DND-41 (cell line): ENCODE measurements around the gene UIMC1.

Experiments used
- CTCF ChIP-seq: IDR thresholded peaks from 2 replicates; pipeline ENCODE4 v1.5.1; 2012; ENCODE audit warnings: borderline replicate concordance, low read length, moderate library complexity, mild to moderate bottlenecking; ENCODE audit not compliant: poor library complexity, severe bottlenecking; ENCODE audit errors: extremely low read depth
- EZH2 ChIP-seq: IDR thresholded peaks from 3 replicates; pipeline ENCODE4 v1.6.1; 2012; ENCODE audit warnings: borderline replicate concordance, low read depth, mild to moderate bottlenecking, moderate library complexity, low read length, inconsistent platforms; ENCODE audit not compliant: severe bottlenecking

DNA sequence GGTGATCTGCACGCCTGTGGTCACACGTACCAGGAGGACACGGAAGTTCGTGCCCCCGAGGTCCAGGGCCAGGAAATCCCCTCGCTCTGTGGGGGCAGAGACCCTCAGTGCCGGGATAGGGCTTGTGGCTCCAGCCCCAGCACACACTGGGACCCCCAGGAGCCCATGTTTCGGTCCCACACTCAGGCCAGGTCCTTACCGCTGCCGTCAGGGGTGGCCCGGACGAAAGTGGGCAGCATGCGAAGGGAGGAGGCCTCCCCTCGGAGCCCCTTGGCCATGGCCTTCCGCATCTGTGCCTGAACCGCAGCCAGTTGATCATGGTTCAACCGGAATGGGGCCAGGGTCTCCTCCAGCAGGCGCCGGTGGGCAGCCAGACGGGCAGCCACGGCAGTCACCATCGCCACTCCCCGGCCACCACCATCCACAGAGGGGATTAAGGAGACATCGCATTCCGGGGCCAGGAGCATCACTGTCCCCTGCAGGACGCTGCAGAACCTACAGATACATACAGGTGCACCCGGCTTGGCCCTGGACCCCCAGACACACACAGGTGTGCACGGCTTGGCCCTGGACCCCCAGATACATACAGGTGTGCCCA is 119.2 kb downstream of the UIMC1 start:
- TF ChIP-seq CTCF (no peak), EZH2 (no peak)
